Colonic mucosa (tissue), 4 donors: ENCODE measurements around the gene NPR2. TPM values are rescaled to one million over a fixed set of nuclear protein-coding genes. Genes with fewer than 3 reads are reported as not detected.

Experiments
- DNase-seq: peaks from one replicate; pipeline ENCODE4 v3.0.0-alpha.2; 2020
- H3K27ac ChIP-seq: fragments of 200-600 bp; one replicate; pipeline ENCODE4 v1.8.0; 2021
- H3K27me3 ChIP-seq: fragments of 200-600 bp; one replicate; pipeline ENCODE4 v1.8.0; 2021
- H3K36me3 ChIP-seq: fragments of 200-600 bp; one replicate; pipeline ENCODE4 v1.8.0; 2021
- H3K4me1 ChIP-seq: fragments of 200-600 bp; one replicate; pipeline ENCODE4 v1.8.0; 2021; ENCODE audit warnings: mild to moderate bottlenecking
- H3K4me3 ChIP-seq: fragments of 200-600 bp; one replicate; pipeline ENCODE4 v1.8.0; 2021
- H3K9ac ChIP-seq, 2 donors: one replicate each; pipeline ENCODE4 v1.7.0; 2013; ENCODE audit warnings: control low read depth in 2 of 2, low read depth in 2 of 2, low read length in 2 of 2
- H3K9me3 ChIP-seq: fragments of 200-600 bp; one replicate; pipeline ENCODE4 v1.8.0; 2021
- CTCF ChIP-seq: fragments of 200-600 bp; IDR thresholded peaks from one replicate; pipeline ENCODE4 v1.8.0; 2022; ENCODE audit warnings: antibody characterized with exemption, mild to moderate bottlenecking
- intact Hi-C: fragments of 100-400 bp; cut with DNase I; formaldehyde crosslinking; loops from one replicate; pipeline ENCODE4 v1.14.1; 2022
- total RNA-seq, 2 donors: library from RNA; stranded (reverse); fragmentation: NEBNext Ultra II Directional in 1 of 2; extraction: Animal tissue kit (Norgen Biotek cat#: 25700) in 1 of 2; gene quantifications; one replicate each; pipeline ENCODE4 v1.2.1, GENCODE V29; 2021
- donor health status: healthy.
- donor health status: DM: no; HTN: no; CAD: no.
- donor health status: DM: no; HTN: no; CAD: no.

NPR2 gene
- total RNA-seq, 2 donors from 2014 or later = 7.0 to 9.7 TPM

- no peak for TF ChIP-seq CTCF
- Histone ChIP-seq H3K9ac (no peak overlapping the region), H3K9me3 (no peaks in the 10 kb centered on the region), H3K4me3 (no peak overlapping the region), H3K36me3 (no peaks in the 10 kb centered on the region), H3K4me1 (no peaks in the 10 kb centered on the region), H3K27me3 (no peaks in the 10 kb centered on the region), H3K27ac (no peak overlapping the region)
- DNase-seq = peak; percentile 14
- intact Hi-C loops = no loop called here
Measured at GRCh38 chr9:35852876-35853865, 61.8 kb downstream of the NPR2 start.

GRCh38 chr9:35854091-35854762, 62.8 kb downstream of the NPR2 start:
- TF ChIP-seq CTCF = no peak
- Histone ChIP-seq H3K9ac (no peak overlapping the region), H3K27ac (no peak overlapping the region), H3K27me3 (no peaks in the 10 kb centered on the region), H3K36me3 (no peaks in the 10 kb centered on the region), H3K4me3 (no peak overlapping the region), H3K4me1 (no peaks in the 10 kb centered on the region), H3K9me3 (no peaks in the 10 kb centered on the region)
- no peak for DNase-seq
- intact Hi-C loops = no loop called here

- no peaks in the 10 kb centered on the region for H3K9me3 ChIP-seq
- TF ChIP-seq CTCF = no peak
- no peak overlapping the region for H3K4me3 ChIP-seq
- H3K27me3 ChIP-seq = peaks cover 2% of the 10 kb centered on the region
- H3K27ac ChIP-seq = no peak overlapping the region
- no peak overlapping the region for H3K9ac ChIP-seq
- H3K36me3 ChIP-seq = no peaks in the 10 kb centered on the region
- intact Hi-C loops = no loop called here
- no peak for DNase-seq
- H3K4me1 ChIP-seq = no peaks in the 10 kb centered on the region
Measured at GRCh38 chr9:35856206-35856605, 64.8 kb downstream of the NPR2 start.

DNA sequence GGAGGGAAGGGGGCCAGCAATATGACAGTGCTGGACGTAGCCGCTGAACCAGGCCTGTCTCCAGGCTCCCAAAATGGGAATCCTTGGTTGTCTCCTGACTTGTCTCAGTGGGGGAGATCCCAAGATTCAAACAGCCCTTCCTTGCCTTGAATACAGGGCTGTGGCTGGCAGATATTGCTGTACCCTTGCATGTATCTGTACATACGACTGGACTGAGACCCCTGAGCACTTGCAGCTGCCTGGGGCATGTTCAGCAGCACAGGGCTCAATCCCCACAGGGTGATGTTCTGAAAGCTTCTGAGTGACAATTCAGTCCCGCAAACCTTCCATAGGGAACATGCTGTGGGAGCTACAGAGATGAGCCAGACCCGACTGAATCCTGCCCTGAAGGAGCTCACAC, 65.5 kb downstream of the NPR2 start:
- Histone ChIP-seq H3K4me3 (no peak overlapping the region), H3K36me3 (no peaks in the 10 kb centered on the region), H3K4me1 (no peaks in the 10 kb centered on the region), H3K9me3 (no peaks in the 10 kb centered on the region), H3K27me3 (peaks cover 5% of the 10 kb centered on the region), H3K27ac (no peak overlapping the region), H3K9ac (no peak overlapping the region)
- TF ChIP-seq CTCF = no peak
- intact Hi-C loops = no loop called here
- no peak for DNase-seq

- no peak overlapping the region for H3K9ac ChIP-seq
- H3K9me3 ChIP-seq = no peaks in the 10 kb centered on the region
- no peak overlapping the region for H3K4me3 ChIP-seq
- TF ChIP-seq CTCF = no peak
- no peak for DNase-seq
- intact Hi-C loops = no loop called here
- no peaks in the 10 kb centered on the region for H3K4me1 ChIP-seq
- no peaks in the 10 kb centered on the region for H3K36me3 ChIP-seq
- H3K27me3 ChIP-seq = peaks cover 5% of the 10 kb centered on the region
- no peak overlapping the region for H3K27ac ChIP-seq
Measured at GRCh38 chr9:35858458-35858857, 67.1 kb downstream of the NPR2 start.

Other genes with a start within 250 kb of the NPR2 start
- 10 to 100 TPM; 34.3 to 41.1 TPM for gene TESK1, start 186.3 kb upstream of the NPR2 start, total RNA-seq
- 1 to 10 TPM in 1 of 2 donors, under 1 TPM in 1; 0.69 to 2.7 TPM for gene CD72, start 173.2 kb upstream of the NPR2 start, total RNA-seq
- gene SIT1, start 140.7 kb upstream of the NPR2 start, total RNA-seq = 1 to 10 TPM in 1 of 2 donors, under 1 TPM in 1; 0.67 to 1.0 TPM
- gene RMRP, start 133.6 kb upstream of the NPR2 start, total RNA-seq = over 10,000 TPM; 17,917 to 26,785 TPM
- gene CCDC107, start 133.3 kb upstream of the NPR2 start, total RNA-seq = 10 to 100 TPM; 19.4 to 38.3 TPM
- gene ARHGEF39, start 126.4 kb upstream of the NPR2 start, total RNA-seq = 10 to 100 TPM in 1 of 2 donors, 1 to 10 TPM in 1; 7.3 to 34.0 TPM
- gene CA9, start 117.7 kb upstream of the NPR2 start, total RNA-seq = 1 to 10 TPM; 1.8 to 5.9 TPM
- 100 to 1,000 TPM in 1 of 2 donors, 10 to 100 TPM in 1; 29.8 to 321 TPM for gene TPM2, start 101.7 kb upstream of the NPR2 start, total RNA-seq
- 100 to 1,000 TPM; 177 to 196 TPM for gene TLN1, start 59.4 kb upstream of the NPR2 start, total RNA-seq
- 10 to 100 TPM; 47.9 to 50.8 TPM for gene CREB3, start 58.9 kb upstream of the NPR2 start, total RNA-seq
- 100 to 1,000 TPM; 127 to 157 TPM for gene GBA2, start 42.4 kb upstream of the NPR2 start, total RNA-seq
- 10 to 100 TPM; 52.0 to 53.9 TPM for gene RGP1, start 42.3 kb upstream of the NPR2 start, total RNA-seq
- gene MSMP, start 37.3 kb upstream of the NPR2 start, total RNA-seq = 1 to 10 TPM in 1 of 2 donors, not detected in 1; 2.1 TPM
- under 1 TPM; 0.58 to 0.82 TPM for gene SPAG8, start 20.7 kb downstream of the NPR2 start, total RNA-seq
- 10 to 100 TPM; 49.5 to 64.5 TPM for gene HINT2, start 23.5 kb downstream of the NPR2 start, total RNA-seq
- under 1 TPM in 1 of 2 donors, not detected in 1; 0.05 TPM for gene FAM221B, start 37.1 kb downstream of the NPR2 start, total RNA-seq
- 10 to 100 TPM; 15.1 to 17.6 TPM for gene TMEM8B, start 37.6 kb downstream of the NPR2 start, total RNA-seq
- gene OR13J1, start 78.8 kb downstream of the NPR2 start, total RNA-seq = not detected
- 10 to 100 TPM; 43.1 to 65.0 TPM for gene HRCT1, start 114.6 kb downstream of the NPR2 start, total RNA-seq
- 1 to 10 TPM; 1.1 to 2.6 TPM for gene SPAAR, start 117.9 kb downstream of the NPR2 start, total RNA-seq
- gene OR2S2, start 166.6 kb downstream of the NPR2 start, total RNA-seq = not detected
- 1 to 10 TPM; 1.6 to 4.5 TPM for gene RECK, start 245.3 kb downstream of the NPR2 start, total RNA-seq